Measurements from ENCODE around the gene RAB10.

RAB10 gene

GRCh38 chr2:26039603-26040323 lies 5.9 kb downstream of the RAB10 start:
- no peak overlapping the region for H3K27ac ChIP-seq (ENCODE audit: low read length)
- no peaks in the 10 kb centered on the region for H3K27me3 ChIP-seq (ENCODE audit: low read depth, low read length)
- no peaks in the 10 kb centered on the region for H3K36me3 ChIP-seq (ENCODE audit: control insufficient read depth in 1 of 2, insufficient read depth in 2 of 2, low read length in 2 of 2)
- no peak overlapping the region for H3K4me3 ChIP-seq (ENCODE audit: low read depth in 1 of 2, low read length in 2 of 2)
- H3K9me3 ChIP-seq (ENCODE audit: control insufficient read depth in 1 of 2, low read length in 2 of 2) = no peaks in the 10 kb centered on the region
- peaks cover 3 to 55% of the 10 kb centered on the region in 2 donors for H3K4me1 ChIP-seq (ENCODE audit: control insufficient read depth in 1 of 2, insufficient read depth in 2 of 2, low read length in 2 of 2)

- Histone ChIP-seq H3K9me3 (ENCODE audit: control insufficient read depth in 1 of 2, low read length in 2 of 2) (no peaks in the 10 kb centered on the region), H3K36me3 (ENCODE audit: control insufficient read depth in 1 of 2, insufficient read depth in 2 of 2, low read length in 2 of 2) (no peaks in the 10 kb centered on the region), H3K4me3 (ENCODE audit: low read depth in 1 of 2, low read length in 2 of 2) (no peak overlapping the region), H3K27ac (ENCODE audit: low read length) (no peak overlapping the region), H3K27me3 (ENCODE audit: low read depth, low read length) (no peaks in the 10 kb centered on the region), H3K4me1 (ENCODE audit: control insufficient read depth in 1 of 2, insufficient read depth in 2 of 2, low read length in 2 of 2) (peaks cover 3 to 43% of the 10 kb centered on the region in 2 donors)
These were observed 9.2 kb downstream of the RAB10 start for GRCh38 chr2:26043109-26043508.

GRCh38 chr2:26043862-26044696 lies 10.2 kb downstream of the RAB10 start:
- no peaks in the 10 kb centered on the region for H3K9me3 ChIP-seq (ENCODE audit: control insufficient read depth in 1 of 2, low read length in 2 of 2)
- peak overlapping the region in 1 of 2 donors; percentile 43 for H3K4me3 ChIP-seq (ENCODE audit: low read depth in 1 of 2, low read length in 2 of 2)
- H3K27ac ChIP-seq (ENCODE audit: low read length) = peak overlapping the region; percentile 71
- H3K36me3 ChIP-seq (ENCODE audit: control insufficient read depth in 1 of 2, insufficient read depth in 2 of 2, low read length in 2 of 2) = no peaks in the 10 kb centered on the region
- H3K27me3 ChIP-seq (ENCODE audit: low read depth, low read length) = no peaks in the 10 kb centered on the region
- peaks cover 3 to 41% of the 10 kb centered on the region in 2 donors for H3K4me1 ChIP-seq (ENCODE audit: control insufficient read depth in 1 of 2, insufficient read depth in 2 of 2, low read length in 2 of 2)

- Histone ChIP-seq H3K27ac (ENCODE audit: low read length) (no peak overlapping the region), H3K4me3 (ENCODE audit: low read depth in 1 of 2, low read length in 2 of 2) (no peak overlapping the region), H3K36me3 (ENCODE audit: control insufficient read depth in 1 of 2, insufficient read depth in 2 of 2, low read length in 2 of 2) (no peaks in the 10 kb centered on the region), H3K4me1 (ENCODE audit: control insufficient read depth in 1 of 2, insufficient read depth in 2 of 2, low read length in 2 of 2) (peaks cover 3 to 22% of the 10 kb centered on the region in 2 donors), H3K27me3 (ENCODE audit: low read depth, low read length) (no peaks in the 10 kb centered on the region), H3K9me3 (ENCODE audit: control insufficient read depth in 1 of 2, low read length in 2 of 2) (no peaks in the 10 kb centered on the region)
These were observed 14.9 kb downstream of the RAB10 start for GRCh38 chr2:26048791-26049190.

GRCh38 chr2:26049641-26050040 lies 15.8 kb downstream of the RAB10 start:
- H3K4me1 ChIP-seq (ENCODE audit: control insufficient read depth in 1 of 2, insufficient read depth in 2 of 2, low read length in 2 of 2) = peaks cover 0 to 18% of the 10 kb centered on the region in 2 donors
- no peak overlapping the region for H3K4me3 ChIP-seq (ENCODE audit: low read depth in 1 of 2, low read length in 2 of 2)
- no peaks in the 10 kb centered on the region for H3K36me3 ChIP-seq (ENCODE audit: control insufficient read depth in 1 of 2, insufficient read depth in 2 of 2, low read length in 2 of 2)
- no peaks in the 10 kb centered on the region for H3K9me3 ChIP-seq (ENCODE audit: control insufficient read depth in 1 of 2, low read length in 2 of 2)
- H3K27me3 ChIP-seq (ENCODE audit: low read depth, low read length) = no peaks in the 10 kb centered on the region
- H3K27ac ChIP-seq (ENCODE audit: low read length) = no peak overlapping the region

GRCh38 chr2:26052740-26053139 lies 18.9 kb downstream of the RAB10 start:
- no peaks in the 10 kb centered on the region for H3K27me3 ChIP-seq (ENCODE audit: low read depth, low read length)
- H3K4me1 ChIP-seq (ENCODE audit: control insufficient read depth in 1 of 2, insufficient read depth in 2 of 2, low read length in 2 of 2) = peaks cover 0 to 26% of the 10 kb centered on the region in 2 donors
- no peaks in the 10 kb centered on the region for H3K9me3 ChIP-seq (ENCODE audit: control insufficient read depth in 1 of 2, low read length in 2 of 2)
- H3K27ac ChIP-seq (ENCODE audit: low read length) = no peak overlapping the region
- no peak overlapping the region for H3K4me3 ChIP-seq (ENCODE audit: low read depth in 1 of 2, low read length in 2 of 2)
- H3K36me3 ChIP-seq (ENCODE audit: control insufficient read depth in 1 of 2, insufficient read depth in 2 of 2, low read length in 2 of 2) = no peaks in the 10 kb centered on the region

GRCh38 chr2:26054598-26055348 lies 20.9 kb downstream of the RAB10 start:
- peaks cover 0 to 24% of the 10 kb centered on the region in 2 donors for H3K4me1 ChIP-seq (ENCODE audit: control insufficient read depth in 1 of 2, insufficient read depth in 2 of 2, low read length in 2 of 2)
- H3K36me3 ChIP-seq (ENCODE audit: control insufficient read depth in 1 of 2, insufficient read depth in 2 of 2, low read length in 2 of 2) = no peaks in the 10 kb centered on the region
- no peak overlapping the region for H3K4me3 ChIP-seq (ENCODE audit: low read depth in 1 of 2, low read length in 2 of 2)
- H3K9me3 ChIP-seq (ENCODE audit: control insufficient read depth in 1 of 2, low read length in 2 of 2) = no peaks in the 10 kb centered on the region
- no peaks in the 10 kb centered on the region for H3K27me3 ChIP-seq (ENCODE audit: low read depth, low read length)
- no peak overlapping the region for H3K27ac ChIP-seq (ENCODE audit: low read length)

- H3K9me3 ChIP-seq (ENCODE audit: control insufficient read depth in 1 of 2, low read length in 2 of 2) = no peaks in the 10 kb centered on the region
- peaks cover 0 to 21% of the 10 kb centered on the region in 2 donors for H3K4me1 ChIP-seq (ENCODE audit: control insufficient read depth in 1 of 2, insufficient read depth in 2 of 2, low read length in 2 of 2)
- no peaks in the 10 kb centered on the region for H3K27me3 ChIP-seq (ENCODE audit: low read depth, low read length)
- H3K27ac ChIP-seq (ENCODE audit: low read length) = no peak overlapping the region
- no peak overlapping the region for H3K4me3 ChIP-seq (ENCODE audit: low read depth in 1 of 2, low read length in 2 of 2)
- no peaks in the 10 kb centered on the region for H3K36me3 ChIP-seq (ENCODE audit: control insufficient read depth in 1 of 2, insufficient read depth in 2 of 2, low read length in 2 of 2)
These were observed 24.5 kb downstream of the RAB10 start for GRCh38 chr2:26058390-26058789.

- no peaks in the 10 kb centered on the region for H3K36me3 ChIP-seq (ENCODE audit: control insufficient read depth in 1 of 2, insufficient read depth in 2 of 2, low read length in 2 of 2)
- no peak overlapping the region for H3K4me3 ChIP-seq (ENCODE audit: low read depth in 1 of 2, low read length in 2 of 2)
- no peaks in the 10 kb centered on the region for H3K9me3 ChIP-seq (ENCODE audit: control insufficient read depth in 1 of 2, low read length in 2 of 2)
- peaks cover 0 to 18% of the 10 kb centered on the region in 2 donors for H3K4me1 ChIP-seq (ENCODE audit: control insufficient read depth in 1 of 2, insufficient read depth in 2 of 2, low read length in 2 of 2)
- H3K27ac ChIP-seq (ENCODE audit: low read length) = no peak overlapping the region
- no peaks in the 10 kb centered on the region for H3K27me3 ChIP-seq (ENCODE audit: low read depth, low read length)
These were observed 25.7 kb downstream of the RAB10 start for GRCh38 chr2:26059542-26059941.

- no peaks in the 10 kb centered on the region for H3K36me3 ChIP-seq (ENCODE audit: control insufficient read depth in 1 of 2, insufficient read depth in 2 of 2, low read length in 2 of 2)
- peaks cover 0 to 11% of the 10 kb centered on the region in 2 donors for H3K4me1 ChIP-seq (ENCODE audit: control insufficient read depth in 1 of 2, insufficient read depth in 2 of 2, low read length in 2 of 2)
- no peaks in the 10 kb centered on the region for H3K27me3 ChIP-seq (ENCODE audit: low read depth, low read length)
- no peaks in the 10 kb centered on the region for H3K9me3 ChIP-seq (ENCODE audit: control insufficient read depth in 1 of 2, low read length in 2 of 2)
- no peak overlapping the region for H3K4me3 ChIP-seq (ENCODE audit: low read depth in 1 of 2, low read length in 2 of 2)
- H3K27ac ChIP-seq (ENCODE audit: low read length) = no peak overlapping the region
These were observed 27.7 kb downstream of the RAB10 start for GRCh38 chr2:26061539-26061938.

- no peaks in the 10 kb centered on the region for H3K27me3 ChIP-seq (ENCODE audit: low read depth, low read length)
- H3K27ac ChIP-seq (ENCODE audit: low read length) = no peak overlapping the region
- no peaks in the 10 kb centered on the region for H3K9me3 ChIP-seq (ENCODE audit: control insufficient read depth in 1 of 2, low read length in 2 of 2)
- peaks cover 0 to 14% of the 10 kb centered on the region in 2 donors for H3K4me1 ChIP-seq (ENCODE audit: control insufficient read depth in 1 of 2, insufficient read depth in 2 of 2, low read length in 2 of 2)
- H3K4me3 ChIP-seq (ENCODE audit: low read depth in 1 of 2, low read length in 2 of 2) = no peak overlapping the region
- no peaks in the 10 kb centered on the region for H3K36me3 ChIP-seq (ENCODE audit: control insufficient read depth in 1 of 2, insufficient read depth in 2 of 2, low read length in 2 of 2)
These were observed 31.0 kb downstream of the RAB10 start for GRCh38 chr2:26064846-26065245.

All from muscle layer of duodenum (tissue), 2 donors.